Activated T-cell treated with anti-CD3 and anti-CD28 coated beads, Interleukin-2, amount 50 U/mL, for 48 hours (primary cell): ENCODE data around the gene METTL23.
"Not testable (repeated sequence)": the region's sequence is repeated elsewhere in the genome, so short reads cannot be mapped to it uniquely, and the experiment has no call there.

ENCODE experiments used
- DNase-seq, 2 experiments: peaks; one replicate each; pipeline ENCODE4 v3.0.0-alpha.2; 2020

METTL23 gene

DNA sequence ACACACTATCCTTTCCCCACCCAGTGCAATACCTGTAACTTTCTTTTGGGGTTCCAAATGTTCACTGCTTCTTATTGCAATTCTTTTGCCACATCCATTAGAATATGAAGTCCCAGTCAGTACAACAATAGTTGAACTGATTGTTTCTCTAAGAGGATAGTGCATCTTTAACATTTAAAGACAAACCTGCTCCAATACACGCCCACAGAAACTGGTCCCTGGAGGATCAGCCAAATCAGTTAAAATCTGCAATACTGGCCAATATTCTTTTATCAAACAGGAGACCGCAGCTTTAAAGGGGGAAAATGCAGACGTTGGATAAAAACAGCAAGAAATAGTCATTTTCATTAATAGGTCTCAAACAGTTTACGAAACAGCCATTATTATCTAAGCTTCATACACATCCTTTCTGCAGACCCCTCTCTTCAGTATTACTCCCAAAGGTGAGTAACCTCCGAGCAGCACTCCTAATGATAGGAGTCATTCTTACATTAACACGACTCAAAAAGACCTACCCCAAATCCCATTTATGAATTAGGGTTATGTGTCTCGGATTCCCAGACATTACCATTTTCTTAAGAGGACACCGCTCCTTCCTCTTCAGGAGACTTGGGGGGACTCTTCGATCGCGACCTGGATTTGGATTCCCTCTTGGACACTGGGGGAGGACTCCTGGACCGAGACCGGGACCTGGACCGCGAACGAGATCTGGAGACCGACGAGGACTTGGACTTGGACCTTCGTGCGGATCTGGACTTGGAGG is 9.1 kb downstream of the METTL23 start:
- no peak for DNase-seq

DNA sequence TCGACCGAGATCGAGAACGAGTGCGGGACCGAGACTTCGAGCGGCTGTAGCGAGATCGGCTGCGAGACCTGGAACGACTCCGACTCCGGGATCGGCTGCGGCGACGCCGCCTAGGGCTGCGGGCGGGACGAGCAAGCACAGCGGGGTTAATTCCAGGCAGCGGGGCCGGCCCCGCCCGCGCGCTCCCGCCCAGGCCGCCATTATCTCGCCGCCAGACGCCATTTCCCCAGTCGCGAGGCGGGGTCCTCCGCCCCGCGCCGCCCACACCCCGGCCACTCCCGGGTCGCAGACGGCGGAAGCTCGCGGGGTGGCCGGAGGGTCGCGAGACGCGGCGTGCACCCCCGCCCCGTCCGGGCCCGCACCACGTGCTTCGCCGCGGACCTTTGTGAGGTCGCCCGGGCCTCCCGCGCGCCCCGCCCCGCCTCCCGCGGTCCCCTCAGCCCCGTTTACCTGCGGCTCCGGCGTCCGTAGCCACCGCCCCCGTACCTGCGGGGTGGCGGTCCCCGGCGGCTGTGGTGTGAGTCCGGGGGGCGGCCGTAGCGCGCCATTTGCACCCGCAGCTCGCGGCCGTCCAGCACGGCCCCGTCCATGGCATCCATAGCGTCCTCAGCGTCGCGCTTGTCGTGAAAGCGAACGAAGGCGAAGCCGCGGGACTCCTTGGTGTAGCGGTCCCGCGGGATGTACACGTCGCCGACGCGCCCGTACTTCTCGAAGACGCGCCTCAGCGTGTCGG is 9.9 kb downstream of the METTL23 start:
- DNase-seq = peak; percentile 64 to 75

DNA sequence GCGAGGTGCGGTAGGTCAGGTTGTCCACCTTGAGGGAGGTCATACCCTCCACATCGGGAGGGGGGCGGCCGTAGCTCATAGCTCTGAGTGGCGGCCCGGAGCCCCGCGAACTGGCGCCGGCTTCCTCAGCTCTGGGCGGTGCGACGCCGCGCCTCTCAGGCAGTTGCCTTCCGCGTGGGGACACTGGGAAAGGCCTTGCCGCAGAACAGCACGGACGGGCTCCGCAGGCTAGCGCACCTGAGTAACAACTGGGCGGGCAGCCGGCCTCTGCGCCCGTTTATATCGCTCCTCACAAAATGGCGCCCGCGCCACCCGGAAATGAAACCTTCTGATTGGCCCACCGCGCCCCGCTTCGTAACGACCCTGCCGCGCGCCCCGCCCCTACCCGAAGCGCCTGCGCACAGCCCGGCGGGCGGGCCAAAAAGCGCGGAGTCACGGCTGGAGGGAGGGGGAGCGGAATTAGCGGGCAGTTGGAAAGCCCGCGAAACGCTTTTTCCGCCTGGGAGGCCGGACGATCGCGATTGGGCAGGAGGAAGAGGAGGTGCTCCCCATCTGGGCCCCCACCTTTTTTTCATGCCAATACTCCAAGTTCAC is 10.5 kb downstream of the METTL23 start, which contains the start of gene SRSF2:
Gene SRSF2 (minus strand): TSS at position 250 of the 594 bp plus-strand sequence. CDS start 171 bp downstream, at position 79.
- peak; percentile 99 for DNase-seq

DNA sequence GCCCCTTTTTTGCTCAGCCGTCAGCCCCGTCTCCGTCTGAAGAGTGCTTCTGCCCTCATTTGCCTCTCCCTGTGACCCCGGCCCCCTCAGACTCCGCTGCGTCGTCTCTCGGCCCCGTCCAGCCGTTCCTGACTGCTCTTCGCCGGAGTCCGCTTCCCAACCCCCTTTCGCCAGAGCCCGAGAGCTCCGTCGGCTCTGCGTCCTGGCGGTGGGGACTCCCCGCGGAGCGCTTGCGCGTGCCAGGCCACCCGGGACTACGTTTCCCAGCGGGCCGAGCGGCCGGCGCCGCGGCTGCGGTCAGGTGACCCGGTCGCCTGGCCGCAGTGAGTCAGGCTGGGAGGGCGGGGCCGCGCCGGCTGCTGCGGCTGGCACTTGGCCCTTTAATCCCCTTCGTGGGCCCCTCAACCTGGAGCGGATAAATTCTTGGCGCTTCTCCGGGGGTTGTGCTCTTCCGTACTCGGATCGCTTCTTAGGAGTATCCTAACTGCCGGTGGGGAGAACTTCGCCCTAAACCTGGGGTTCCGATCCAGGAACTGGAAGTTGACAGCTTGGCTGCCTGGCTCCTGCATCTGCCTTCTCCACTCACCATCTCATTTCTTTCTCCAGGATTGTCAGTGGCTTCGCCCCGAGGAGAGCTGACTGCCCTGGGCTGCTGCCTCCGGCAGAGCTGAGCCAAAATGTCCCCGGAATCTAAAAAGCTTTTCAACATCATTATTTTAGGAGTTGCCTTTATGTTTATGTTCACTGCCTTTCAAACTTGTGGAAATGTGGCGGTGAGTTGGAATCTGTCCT is 11.2 kb downstream of the METTL23 start, which contains the start of gene MFSD11:
Gene MFSD11 (plus strand): TSS at position 444 of the 792 bp plus-strand sequence. CDS start 234 bp downstream, at position 678.
- peak; percentile 92 to 95 for DNase-seq

DNA sequence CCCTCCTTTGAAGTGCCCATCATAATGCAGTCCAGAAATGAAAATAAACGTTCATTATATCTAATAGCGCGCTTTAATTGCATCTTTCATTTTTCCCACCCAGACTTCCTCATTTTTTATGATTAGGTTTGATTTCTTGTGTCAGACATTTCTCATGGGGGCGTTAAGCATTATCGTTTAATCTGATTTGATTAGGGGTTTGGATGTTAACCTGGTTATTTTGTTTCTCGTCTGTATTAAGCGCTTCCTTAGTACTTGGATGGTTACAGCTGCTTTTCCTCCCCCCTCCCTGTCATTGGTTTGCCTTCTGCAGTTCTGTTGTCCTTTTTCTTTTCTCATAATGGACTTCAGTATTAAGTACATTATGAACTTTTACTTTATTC is 11.8 kb downstream of the METTL23 start:
- DNase-seq = no peak

DNA sequence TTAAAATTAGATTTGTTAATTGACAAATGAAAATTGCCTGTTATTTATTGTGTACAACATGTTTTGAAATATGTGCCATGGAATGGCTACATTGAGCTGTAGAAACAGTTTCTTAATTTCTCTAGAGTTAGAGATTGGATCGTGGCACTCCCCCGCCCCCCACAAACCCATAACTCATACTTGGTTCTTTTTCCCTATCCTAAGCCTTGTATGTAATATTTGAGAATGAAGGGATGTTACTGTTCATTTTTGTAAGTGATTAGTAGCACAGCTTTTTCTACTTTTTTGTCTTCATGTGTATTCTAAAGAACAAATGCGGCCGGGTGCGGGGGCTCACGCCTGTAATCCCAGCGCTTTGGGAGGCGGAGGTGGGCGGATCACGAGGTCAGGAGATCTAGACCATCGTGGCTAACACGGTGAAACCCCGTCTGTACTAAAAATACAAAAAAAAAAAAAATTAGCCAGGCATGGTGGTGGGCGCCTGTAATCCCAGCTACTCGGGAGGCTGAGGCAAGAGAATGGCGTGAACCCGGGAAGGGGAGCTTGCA is 13.0 kb downstream of the METTL23 start:
- DNase-seq = not testable (repeated sequence)

DNA sequence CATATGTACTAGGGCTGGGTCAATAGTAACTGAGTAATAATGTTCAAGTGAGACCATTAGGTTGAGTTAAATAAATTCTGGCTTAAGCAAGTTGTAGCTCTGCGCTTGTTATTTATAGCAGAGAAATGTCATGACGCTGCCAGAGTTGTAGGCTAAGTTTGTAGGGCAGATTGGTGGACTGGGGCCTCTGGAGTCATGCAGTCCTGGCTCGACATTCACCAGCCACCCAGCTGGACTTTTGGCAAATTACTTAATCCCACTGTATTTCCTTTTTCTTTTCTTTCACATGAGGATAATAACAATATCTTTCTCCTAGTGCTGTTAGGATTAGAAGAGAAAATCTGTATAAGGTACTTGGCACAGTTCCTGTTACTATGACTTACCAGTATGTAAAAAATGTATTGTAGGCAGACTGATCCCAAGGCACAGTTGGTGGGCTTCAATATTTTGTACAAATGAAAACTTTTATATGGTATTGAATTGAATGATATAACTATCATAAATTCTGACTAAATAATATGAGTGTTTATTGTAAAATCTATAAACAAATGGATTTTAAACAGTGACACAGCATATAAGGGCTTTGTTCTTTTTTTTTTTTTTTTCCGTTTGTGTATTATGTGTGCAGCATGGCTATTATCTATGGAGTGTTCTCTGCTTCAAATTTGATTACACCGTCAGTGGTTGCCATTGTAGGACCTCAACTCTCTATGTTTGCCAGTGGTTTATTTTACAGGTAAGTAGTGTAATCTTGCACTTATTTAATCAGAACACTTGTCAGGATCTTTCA is 13.9 kb downstream of the METTL23 start:
- no peak for DNase-seq

DNA sequence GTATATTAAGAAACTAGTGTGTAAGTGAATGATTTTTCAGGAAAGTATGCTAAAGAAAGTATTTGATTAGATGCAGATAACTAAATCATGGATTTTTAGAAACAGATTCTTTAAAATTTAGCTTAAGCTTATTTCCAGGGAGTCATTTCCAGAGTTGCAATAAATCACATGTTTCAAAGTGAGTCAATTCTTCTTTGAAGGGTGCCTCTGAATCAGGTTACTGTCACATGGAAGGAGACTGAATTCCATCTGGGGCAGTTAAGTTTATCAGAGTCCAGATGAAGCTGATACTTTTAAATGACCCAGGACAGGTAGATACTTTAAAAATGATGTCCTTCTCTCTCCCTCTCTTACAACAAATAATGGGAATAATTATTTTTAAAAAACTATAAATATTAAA is 16.3 kb downstream of the METTL23 start:
- no peak for DNase-seq

DNA sequence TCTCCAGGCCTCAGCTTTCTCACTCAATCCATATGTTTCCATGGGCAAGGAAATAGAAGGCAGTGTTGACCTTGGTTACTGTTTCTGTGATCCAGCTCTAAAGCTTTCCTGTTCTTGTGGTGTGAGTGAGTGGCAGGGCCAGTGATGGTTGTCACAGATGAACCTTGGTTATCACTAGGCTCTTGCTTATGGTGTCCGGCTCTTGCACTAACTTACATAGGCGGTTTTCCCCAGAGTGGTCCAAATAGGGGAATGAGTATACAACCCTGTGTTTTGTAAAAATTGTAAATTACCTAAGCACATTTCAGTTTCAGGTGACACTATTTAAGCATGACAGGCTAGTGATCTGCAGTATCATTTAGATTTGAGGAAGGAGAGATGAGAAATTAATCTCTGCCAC is 18.1 kb downstream of the METTL23 start:
- no peak for DNase-seq

DNA sequence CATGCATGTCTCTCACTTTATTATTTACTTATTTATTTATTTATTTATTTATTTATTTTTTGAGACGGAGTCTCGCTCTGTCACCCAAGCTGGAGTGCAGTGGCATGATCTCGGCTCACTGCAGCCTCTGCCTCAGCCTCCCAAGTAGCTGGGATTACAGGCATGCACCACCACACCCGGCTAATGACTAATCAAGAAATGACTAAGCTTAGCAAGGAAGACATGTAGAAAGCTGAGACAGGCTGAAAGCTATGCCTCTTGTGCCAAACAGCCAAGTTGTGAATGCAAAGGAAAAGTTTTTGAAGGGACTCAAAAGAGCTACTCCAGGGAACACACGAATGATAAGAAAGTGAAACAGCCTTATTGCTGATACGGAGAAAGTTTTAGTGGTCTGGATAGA is 19.1 kb downstream of the METTL23 start:
- DNase-seq = peak in 1 of 2 experiments; percentile 30

DNA sequence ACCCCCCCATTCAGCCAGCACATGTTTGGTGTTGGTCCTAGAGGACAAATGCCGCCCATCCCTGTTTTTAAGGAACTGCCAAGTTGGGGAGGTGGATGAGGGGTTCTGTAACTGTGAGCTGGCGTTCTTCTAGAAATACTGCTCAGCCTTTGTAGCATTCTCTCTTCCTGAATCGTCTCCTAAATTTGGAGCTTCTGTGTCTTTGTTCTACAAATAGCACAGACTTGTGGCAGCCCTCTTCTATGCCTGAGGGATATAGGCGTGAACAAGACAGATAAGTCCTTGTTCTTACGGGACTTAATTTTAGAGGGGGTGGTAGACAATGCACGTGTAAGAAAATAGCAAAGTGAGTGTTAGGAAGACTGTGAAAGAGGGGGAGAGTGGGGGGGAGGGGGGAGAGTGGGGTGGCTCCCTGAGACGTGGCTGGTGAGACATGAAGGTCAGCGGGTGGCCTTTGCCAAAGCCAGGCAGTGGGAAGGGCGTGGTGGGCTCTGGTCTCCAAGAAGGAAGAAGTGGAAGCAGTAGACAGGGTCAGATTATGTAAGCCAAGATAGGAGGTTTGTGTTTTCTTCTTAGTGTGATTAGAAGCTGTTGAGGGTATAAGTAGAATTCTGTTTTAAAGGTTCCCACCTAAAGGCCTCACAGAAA is 21.2 kb downstream of the METTL23 start:
- no peak for DNase-seq

DNA sequence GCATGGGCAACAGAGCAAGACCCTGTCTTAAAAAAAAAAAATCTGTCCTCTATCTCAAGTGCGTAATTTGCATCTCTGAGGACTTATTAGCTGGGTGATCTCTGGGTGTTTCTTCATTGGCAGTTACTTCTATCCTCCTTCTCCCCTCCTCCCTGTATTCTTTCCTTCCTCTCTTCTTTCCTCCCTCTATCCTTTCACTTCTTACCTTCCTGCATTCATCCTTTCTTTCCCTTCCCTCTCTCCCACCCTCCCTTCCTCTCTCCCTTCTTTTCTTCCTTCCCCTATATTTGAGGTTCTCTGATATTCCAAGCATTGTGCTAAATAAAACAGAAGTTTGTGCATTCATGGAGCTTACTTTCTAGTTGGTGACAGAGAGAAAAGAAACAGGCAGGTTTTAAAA is 22.0 kb downstream of the METTL23 start:
- no peak for DNase-seq

DNA sequence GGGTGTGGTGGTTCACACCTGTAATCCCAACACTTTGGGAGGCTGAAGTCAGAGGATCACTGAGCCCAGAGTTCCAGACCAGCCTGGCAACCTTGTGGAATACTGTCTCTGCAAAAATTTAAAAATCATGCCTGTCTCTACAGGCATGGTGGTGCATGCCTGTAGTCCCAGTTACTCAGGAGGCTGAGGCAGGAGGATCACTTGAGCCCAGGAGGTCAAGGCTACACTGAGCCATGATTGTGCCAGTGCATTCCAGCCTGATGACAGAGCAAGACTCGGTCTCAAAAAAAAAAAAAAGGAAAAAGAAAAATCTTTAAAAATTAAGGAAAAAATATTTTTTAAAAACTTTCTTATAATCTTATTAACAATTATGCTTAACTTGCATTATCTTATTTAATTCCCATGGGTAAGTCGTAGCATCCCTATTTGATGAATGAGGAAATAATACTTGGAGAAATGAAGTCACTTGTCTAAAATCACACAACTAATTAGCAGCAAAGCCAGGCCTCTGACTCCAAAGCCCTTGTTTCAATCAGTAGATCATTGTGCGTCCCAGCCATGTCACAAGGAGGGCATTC is 24.9 kb downstream of the METTL23 start:
- DNase-seq = no peak

DNA sequence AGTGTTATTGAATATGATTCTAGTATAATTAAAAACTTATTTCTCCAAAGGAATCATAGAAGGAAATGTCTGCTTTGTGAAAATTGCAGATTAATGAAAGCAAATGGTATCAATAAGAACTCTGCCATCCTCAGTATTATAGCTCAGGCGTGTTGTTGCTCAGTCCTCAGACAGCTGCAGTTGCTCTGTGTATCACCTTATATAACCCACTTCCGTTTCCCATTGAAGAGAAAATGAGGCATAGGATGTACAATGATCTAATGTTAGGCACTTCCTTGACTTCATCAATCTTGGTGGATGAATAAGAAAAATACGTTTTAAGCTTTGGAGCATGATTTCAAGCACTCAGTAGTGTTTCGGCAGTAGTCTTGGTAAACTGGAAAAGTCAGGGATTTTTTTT is 25.4 kb downstream of the METTL23 start:
- no peak for DNase-seq

DNA sequence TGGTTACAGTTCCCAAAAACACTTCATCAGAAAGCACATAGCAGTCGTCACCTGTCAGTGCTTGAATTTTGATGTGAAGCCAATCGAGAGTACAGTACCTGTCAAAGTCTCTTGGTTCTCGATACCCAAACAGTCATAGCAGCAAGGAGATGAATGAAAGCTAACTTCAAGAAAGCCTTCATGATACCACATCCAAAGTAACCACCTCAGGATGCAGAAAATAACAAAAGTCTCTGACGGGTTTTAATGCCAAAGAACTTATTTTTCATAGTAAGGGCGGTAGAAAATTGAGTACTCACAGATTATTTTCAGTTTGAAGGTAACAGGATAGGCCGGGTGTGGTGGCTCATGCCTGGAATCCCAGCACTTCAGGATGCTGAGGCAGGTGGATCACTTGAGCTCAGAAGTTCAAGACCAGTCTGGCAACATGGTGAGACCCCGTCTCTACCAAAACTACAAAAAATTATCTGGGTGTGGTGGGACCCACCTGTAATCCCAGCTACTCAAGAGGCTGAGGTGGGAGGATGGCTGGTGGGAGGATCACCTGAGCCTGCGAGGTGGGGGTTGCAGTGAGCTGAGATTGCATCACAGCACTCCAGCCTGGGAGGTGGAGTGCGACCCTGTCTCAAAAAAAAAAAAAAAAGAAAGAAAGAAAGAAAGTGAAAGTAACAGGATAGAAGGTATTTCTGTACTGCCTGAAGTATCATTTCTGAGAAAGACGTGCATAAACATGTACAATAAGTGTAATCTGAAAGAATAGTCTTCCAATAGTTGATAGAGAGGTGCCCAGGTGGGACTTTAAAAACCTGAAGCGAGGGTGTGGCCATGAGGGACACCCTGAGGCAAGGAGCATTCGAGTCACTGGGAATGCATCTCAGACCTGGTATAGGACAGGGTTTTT is 26.7 kb downstream of the METTL23 start:
- DNase-seq = peak in 1 of 2 experiments; percentile 37

DNA sequence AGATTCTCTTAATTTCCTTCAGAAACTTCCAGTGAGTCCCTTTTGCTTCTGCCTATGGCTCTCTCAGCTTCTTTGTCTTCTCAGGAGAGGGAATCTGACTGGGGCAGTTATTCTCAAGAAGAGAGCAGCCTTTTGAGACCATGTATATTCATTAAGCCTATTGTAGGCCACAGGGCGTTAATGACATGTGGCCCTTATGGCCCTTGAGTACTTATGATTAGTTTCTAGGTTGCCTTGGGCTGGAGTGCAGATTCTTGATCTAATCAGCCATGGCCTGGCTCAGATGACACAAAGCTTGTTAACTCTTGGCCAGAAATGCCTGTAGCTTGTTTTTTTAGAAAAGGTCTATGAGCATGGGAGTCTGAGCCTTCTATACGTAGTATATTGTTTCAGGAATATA is 28.6 kb downstream of the METTL23 start:
- no peak for DNase-seq

DNA sequence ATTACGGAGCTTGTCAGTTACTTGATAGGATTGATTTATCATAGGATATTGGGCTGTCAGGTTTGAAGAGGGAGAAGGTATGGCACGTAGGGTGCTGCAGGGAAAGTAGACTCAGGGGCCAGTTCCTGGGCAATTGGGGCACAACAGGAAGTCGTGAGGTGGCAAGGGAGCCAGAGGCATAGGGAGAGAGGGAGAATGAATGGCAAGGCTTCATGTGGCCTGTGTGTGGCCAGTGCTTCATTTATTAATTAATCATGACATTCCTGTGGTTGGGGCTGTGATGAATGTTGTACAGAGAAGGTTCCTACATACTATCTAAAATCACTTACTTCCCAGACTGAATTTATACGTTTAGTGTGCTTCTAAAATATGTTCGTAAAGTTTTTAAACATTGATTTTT is 30.6 kb downstream of the METTL23 start:
- DNase-seq = no peak

DNA sequence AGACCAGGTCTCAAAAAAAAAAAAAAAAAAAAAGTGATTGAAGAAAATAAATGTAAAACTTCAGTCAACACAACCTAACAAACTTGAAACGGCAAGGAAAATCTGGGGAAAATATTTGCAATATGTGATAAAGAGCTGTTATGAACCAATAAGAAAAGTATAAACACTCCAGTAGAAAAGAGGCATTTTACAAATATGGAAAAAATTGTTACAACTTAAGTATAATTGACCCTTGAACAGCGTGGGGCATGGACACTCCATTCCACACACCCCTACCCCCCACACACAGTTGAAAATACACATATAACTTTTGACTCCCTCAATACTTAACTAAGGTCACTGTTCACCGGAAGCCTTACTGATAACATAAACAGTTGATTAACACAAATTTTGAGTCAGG is 31.9 kb downstream of the METTL23 start:
- DNase-seq = no peak

DNA sequence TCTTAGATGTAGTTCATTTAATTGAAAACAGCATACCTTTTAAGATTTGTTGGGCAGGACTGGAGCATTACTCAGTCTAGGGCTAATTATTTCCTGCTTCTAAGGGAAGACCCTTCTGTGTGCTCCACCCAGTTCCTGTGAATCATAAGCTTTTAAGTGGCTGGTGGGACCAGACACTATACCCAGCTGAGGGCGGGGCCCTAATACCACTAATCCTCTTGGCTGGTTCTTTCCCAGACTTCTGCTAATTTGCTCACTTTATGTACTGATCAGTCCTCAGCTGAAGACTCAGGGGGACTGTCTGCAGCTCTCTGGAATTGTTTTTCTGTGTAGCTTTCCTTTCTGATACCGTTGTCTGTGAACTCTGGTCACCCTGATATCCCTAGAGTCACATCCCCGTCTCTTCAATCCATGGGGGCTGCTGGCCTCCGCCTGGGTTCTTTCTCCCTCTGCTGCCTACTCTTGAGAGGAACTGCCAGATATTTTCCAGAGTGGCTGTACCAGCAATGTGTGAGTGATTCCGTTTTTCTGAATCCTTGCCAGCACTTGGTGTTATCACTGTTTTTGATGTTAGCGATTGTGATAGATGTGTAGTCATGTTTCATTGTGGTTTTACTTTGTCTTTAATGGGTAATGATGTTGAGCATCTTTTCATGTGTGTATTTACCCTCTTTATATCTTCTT is 46.3 kb downstream of the METTL23 start:
- DNase-seq = peak; percentile 36 to 43
